ENCODE results near the gene ARSA. TPM values are rescaled to one million over a fixed set of nuclear protein-coding genes. Genes with fewer than 3 reads are reported as not detected.

Gene ARSA
- total and polyA plus RNA-seq, 2 of the 13 experiments (the other 11 are each of a cell fraction or from before 2014, with no cell fraction given), result 9.0 to 11.5 TPM

- TF ChIP-seq, protein P1, sequence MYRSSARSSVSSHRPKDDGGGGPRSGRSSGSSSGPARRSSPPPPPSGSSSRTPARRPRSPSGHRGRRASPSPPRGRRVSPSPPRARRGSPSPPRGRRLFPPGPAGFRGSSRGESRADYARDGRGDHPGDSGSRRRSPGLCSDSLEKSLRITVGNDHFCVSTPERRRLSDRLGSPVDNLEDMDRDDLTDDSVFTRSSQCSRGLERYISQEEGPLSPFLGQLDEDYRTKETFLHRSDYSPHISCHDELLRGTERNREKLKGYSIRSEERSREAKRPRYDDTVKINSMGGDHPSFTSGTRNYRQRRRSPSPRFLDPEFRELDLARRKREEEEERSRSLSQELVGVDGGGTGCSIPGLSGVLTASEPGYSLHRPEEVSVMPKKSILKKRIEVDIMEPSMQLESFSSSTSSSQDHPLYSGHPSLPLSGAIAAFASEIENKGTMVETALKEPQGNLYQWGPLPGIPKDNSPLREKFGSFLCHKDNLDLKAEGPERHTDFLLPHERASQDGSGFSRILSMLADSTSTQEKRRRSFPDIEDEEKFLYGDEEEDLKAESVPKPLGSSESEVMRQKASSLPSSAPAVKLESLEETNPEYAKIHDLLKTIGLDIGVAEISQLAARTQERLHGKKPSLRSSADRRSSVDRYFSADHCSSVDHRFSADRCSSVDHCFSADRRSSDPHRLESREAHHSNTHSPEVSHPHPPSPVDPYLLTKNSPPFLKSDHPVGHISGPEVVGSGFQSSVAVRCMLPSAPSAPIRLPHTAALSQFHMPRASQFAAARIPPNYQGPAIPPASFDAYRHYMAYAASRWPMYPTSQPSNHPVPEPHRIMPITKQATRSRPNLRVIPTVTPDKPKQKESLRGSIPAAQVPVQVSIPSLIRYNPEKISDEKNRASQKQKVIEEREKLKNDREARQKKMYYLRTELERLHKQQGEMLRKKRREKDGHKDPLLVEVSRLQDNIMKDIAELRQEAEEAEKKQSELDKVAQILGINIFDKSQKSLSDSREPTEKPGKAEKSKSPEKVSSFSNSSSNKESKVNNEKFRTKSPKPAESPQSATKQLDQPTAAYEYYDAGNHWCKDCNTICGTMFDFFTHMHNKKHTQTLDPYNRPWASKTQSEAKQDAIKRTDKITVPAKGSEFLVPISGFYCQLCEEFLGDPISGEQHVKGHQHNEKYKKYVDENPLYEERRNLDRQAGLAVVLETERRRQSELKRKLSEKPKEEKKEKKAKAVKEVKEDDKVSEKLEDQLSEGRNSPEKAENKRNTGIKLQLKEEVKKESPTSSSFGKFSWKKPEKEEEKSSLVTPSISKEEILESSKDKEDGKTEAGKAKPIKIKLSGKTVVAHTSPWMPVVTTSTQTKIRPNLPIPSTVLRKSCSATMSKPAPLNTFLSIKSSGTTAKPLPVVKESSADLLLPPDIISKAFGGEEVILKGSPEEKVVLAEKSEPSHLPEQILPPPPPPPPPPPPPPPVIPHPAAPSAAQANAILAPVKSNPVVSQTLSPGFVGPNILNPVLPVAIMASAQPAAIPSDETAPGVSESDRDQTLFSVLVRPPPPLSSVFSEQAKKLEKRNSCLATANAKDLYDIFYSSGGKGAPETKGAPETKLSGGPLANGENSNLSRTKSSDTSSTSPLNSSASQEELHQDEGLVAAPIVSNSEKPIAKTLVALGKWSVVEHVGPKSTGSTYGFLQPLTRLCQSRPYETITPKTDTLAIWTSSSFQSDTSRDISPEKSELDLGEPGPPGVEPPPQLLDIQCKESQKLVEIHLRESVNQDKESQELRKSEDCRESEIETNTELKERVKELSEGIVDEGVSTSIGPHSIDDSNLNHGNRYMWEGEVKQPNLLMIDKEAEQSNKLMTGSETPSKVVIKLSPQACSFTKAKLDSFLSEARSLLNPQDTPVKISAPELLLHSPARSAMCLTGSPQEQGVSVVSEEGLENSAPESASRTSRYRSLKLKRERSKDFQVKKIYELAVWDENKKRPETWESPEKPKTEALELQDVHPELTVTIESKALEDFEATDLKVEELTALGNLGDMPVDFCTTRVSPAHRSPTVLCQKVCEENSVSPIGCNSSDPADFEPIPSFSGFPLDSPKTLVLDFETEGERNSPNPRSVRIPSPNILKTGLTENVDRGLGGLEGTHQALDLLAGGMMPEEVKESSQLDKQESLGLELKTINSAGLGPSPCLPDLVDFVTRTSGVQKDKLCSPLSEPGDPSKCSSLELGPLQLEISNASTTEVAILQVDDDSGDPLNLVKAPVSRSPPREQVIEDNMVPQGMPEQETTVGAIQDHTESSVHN (CRISPR knock-in tag; IDR thresholded peaks at IDR 0.05), result no peak
- no peak for TF ChIP-seq ZBTB34 (CRISPR knock-in tag; IDR thresholded peaks at IDR 0.05)
- no peak for TF ChIP-seq ZNF34 (CRISPR knock-in tag; IDR thresholded peaks at IDR 0.05; ENCODE audit: borderline replicate concordance)
- TF ChIP-seq KLF11 (CRISPR knock-in tag; IDR thresholded peaks at IDR 0.05), result no peak
- TF ChIP-seq RNF2 (conservative IDR thresholded peaks at IDR 0.05; ENCODE audit: low read depth), result no peak
- no peak for TF ChIP-seq CERS6 (CRISPR knock-in tag; IDR thresholded peaks at IDR 0.05)
- 0 out of 2 replicates have a peak, but pooled peaks have one; percentile 5 for TF ChIP-seq RARA (CRISPR knock-in tag; IDR thresholded peaks at IDR 0.05)
- no peak for TF ChIP-seq ZNF264 (CRISPR knock-in tag; IDR thresholded peaks at IDR 0.05)
- TF ChIP-seq, protein P2, sequence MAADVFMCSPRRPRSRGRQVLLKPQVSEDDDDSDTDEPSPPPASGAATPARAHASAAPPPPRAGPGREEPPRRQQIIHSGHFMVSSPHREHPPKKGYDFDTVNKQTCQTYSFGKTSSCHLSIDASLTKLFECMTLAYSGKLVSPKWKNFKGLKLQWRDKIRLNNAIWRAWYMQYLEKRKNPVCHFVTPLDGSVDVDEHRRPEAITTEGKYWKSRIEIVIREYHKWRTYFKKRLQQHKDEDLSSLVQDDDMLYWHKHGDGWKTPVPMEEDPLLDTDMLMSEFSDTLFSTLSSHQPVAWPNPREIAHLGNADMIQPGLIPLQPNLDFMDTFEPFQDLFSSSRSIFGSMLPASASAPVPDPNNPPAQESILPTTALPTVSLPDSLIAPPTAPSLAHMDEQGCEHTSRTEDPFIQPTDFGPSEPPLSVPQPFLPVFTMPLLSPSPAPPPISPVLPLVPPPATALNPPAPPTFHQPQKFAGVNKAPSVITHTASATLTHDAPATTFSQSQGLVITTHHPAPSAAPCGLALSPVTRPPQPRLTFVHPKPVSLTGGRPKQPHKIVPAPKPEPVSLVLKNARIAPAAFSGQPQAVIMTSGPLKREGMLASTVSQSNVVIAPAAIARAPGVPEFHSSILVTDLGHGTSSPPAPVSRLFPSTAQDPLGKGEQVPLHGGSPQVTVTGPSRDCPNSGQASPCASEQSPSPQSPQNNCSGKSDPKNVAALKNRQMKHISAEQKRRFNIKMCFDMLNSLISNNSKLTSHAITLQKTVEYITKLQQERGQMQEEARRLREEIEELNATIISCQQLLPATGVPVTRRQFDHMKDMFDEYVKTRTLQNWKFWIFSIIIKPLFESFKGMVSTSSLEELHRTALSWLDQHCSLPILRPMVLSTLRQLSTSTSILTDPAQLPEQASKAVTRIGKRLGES (CRISPR knock-in tag; IDR thresholded peaks at IDR 0.05; ENCODE audit: borderline replicate concordance), result no peak
- no peak for TF ChIP-seq ATRX (CRISPR knock-in tag; IDR thresholded peaks at IDR 0.05; ENCODE audit: borderline replicate concordance)
- TF ChIP-seq PRPF4 (IDR thresholded peaks at IDR 0.05; ENCODE audit: low read depth, low read length, poor library complexity, severe bottlenecking), result no peak
- no peak for TF ChIP-seq NR2F2 (IDR thresholded peaks at IDR 0.05; ENCODE audit: borderline replicate concordance, low read depth)
- TF ChIP-seq, protein P3, sequence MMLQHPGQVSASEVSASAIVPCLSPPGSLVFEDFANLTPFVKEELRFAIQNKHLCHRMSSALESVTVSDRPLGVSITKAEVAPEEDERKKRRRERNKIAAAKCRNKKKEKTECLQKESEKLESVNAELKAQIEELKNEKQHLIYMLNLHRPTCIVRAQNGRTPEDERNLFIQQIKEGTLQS (CRISPR knock-in tag; IDR thresholded peaks at IDR 0.05), result no peak
- no peak for TF ChIP-seq POLR2A (IDR thresholded peaks at IDR 0.05; ENCODE audit: insufficient read depth in 1 of 2, low read depth in 2 of 2, low read length in 2 of 2)
- no peak for TF ChIP-seq NONO (IDR thresholded peaks at IDR 0.05)
- no peak for TF ChIP-seq NONO (CRISPR knock-in tag; conservative IDR thresholded peaks at IDR 0.05)
Measured at GRCh38 chr22:50620593-50621355, 7.2 kb downstream of the ARSA start (continued).

Measured in HepG2 (cell line).